SK-N-SH (cell line): Measurements from ENCODE around the gene BANF1.

ENCODE experiments used
- EP300 ChIP-seq, 2 experiments: IDR thresholded peaks; 2 replicates each; pipeline versions ENCODE4 v1.4.0 to v1.6.1; 2012; ENCODE audit warnings: borderline replicate concordance in 1 of 2, low read depth in 1 of 2, low read length in 1 of 2
- FOXM1 ChIP-seq: IDR thresholded peaks from 2 replicates; pipeline ENCODE4 v1.4.0; 2012; ENCODE audit warnings: low read depth, mild to moderate bottlenecking
- JUND ChIP-seq: IDR thresholded peaks from 2 replicates; pipeline ENCODE4 v1.4.0; 2012
- POLR2AphosphoS5 ChIP-seq: IDR thresholded peaks from 2 replicates; pipeline ENCODE4 v1.6.1; 2012; ENCODE audit warnings: low read depth, low read length
- RCOR1 ChIP-seq: fragments of 150-350 bp; IDR thresholded peaks from 2 replicates; pipeline ENCODE4 v1.6.1; 2017; ENCODE audit warnings: antibody characterized with exemption, low read length
- RFX5 ChIP-seq: IDR thresholded peaks from 2 replicates; pipeline ENCODE4 v1.6.1; 2012; ENCODE audit warnings: mild to moderate bottlenecking, improper control_type of control experiment, low read length
- RXRA ChIP-seq: IDR thresholded peaks from 2 replicates; pipeline ENCODE4 v1.4.0; 2012; ENCODE audit warnings: low read depth, mild to moderate bottlenecking, borderline replicate concordance
- TCF12 ChIP-seq: IDR thresholded peaks from 2 replicates; pipeline ENCODE4 v1.4.0; 2012
- TEAD4 ChIP-seq: IDR thresholded peaks from 2 replicates; pipeline ENCODE4 v1.4.0; 2012; ENCODE audit warnings: mild to moderate bottlenecking, borderline replicate concordance; ENCODE audit not compliant: insufficient read depth
- TF ChIP-seq, protein P1 (sequence below): fragments of 200-600 bp; sonication (generic); IDR thresholded peaks from 2 replicates; pipeline ENCODE4 v1.6.1; 2017; ENCODE audit warnings: antibody characterized with exemption, mild to moderate bottlenecking, moderate library complexity
- TF ChIP-seq, protein P2 (sequence below): IDR thresholded peaks from 2 replicates; pipeline ENCODE4 v1.4.0; 2012; ENCODE audit warnings: low read depth

- TF ChIP-seq, protein P1, sequence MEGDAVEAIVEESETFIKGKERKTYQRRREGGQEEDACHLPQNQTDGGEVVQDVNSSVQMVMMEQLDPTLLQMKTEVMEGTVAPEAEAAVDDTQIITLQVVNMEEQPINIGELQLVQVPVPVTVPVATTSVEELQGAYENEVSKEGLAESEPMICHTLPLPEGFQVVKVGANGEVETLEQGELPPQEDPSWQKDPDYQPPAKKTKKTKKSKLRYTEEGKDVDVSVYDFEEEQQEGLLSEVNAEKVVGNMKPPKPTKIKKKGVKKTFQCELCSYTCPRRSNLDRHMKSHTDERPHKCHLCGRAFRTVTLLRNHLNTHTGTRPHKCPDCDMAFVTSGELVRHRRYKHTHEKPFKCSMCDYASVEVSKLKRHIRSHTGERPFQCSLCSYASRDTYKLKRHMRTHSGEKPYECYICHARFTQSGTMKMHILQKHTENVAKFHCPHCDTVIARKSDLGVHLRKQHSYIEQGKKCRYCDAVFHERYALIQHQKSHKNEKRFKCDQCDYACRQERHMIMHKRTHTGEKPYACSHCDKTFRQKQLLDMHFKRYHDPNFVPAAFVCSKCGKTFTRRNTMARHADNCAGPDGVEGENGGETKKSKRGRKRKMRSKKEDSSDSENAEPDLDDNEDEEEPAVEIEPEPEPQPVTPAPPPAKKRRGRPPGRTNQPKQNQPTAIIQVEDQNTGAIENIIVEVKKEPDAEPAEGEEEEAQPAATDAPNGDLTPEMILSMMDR = no peak
- TF ChIP-seq RXRA = no peak
- TF ChIP-seq POLR2AphosphoS5 = no peak
- no peak for TF ChIP-seq TEAD4
- no peak for TF ChIP-seq RCOR1
- TF ChIP-seq, protein P2, sequence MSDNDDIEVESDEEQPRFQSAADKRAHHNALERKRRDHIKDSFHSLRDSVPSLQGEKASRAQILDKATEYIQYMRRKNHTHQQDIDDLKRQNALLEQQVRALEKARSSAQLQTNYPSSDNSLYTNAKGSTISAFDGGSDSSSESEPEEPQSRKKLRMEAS = no peak
- no peak for TF ChIP-seq JUND
- TF ChIP-seq EP300 (IDR thresholded peaks at IDR 0.05; ENCODE audit: borderline replicate concordance in 1 of 2, low read depth in 1 of 2, low read length in 1 of 2) = no peak
- no peak for TF ChIP-seq FOXM1
- no peak for TF ChIP-seq RFX5
- TF ChIP-seq TCF12 = no peak
Measured at GRCh38 chr11:66020212-66020611, 17.9 kb downstream of the BANF1 start.
